ENCODE results near the gene CEND1. TPM values are rescaled to one million over a fixed set of nuclear protein-coding genes. Genes with fewer than 3 reads are reported as not detected.
A peak's percentile ranks its signal among the peaks of the same experiment; 100 is the strongest.

CEND1 gene
- total and polyA plus RNA-seq, 2 donors (not counting 3 experiments of a cell fraction or from before 2014, with no cell fraction given) = 0.15 to 0.40 TPM

GRCh38 chr11:833114-833791, 43.4 kb upstream of the CEND1 start:
- ChIA-PET POLR2A (interaction anchor here (1.4 to 3.3 kb wide), 2 partner anchors 10 to 22 kb away, joined by 6 to 25 read pairs; partner anchors contain the start of genes POLR2L and TSPAN4), CTCF (interaction anchor here (2.1 to 2.9 kb wide), 2 partner anchors 11 to 15 kb away, joined by 11 to 19 read pairs; partner anchors contain the start of genes PNPLA2 and TSPAN4)
- Histone ChIP-seq H2AFZ (ENCODE audit: low read depth, low read length) (no peak overlapping the region), H3K4me2 (ENCODE audit: insufficient read depth, low read length) (peak overlapping the region; percentile 75), H3K9me3 (replicated peaks; ENCODE audit: control insufficient read depth, insufficient read depth, low read length) (no peaks in the 10 kb centered on the region), H3K9me1 (replicated peaks; ENCODE audit: control insufficient read depth, extremely low read depth, insufficient read depth, low read length) (no peaks in the 10 kb centered on the region), H4K20me1 (replicated peaks; ENCODE audit: control insufficient read depth, extremely low read depth, insufficient read depth, low read length) (no peaks in the 10 kb centered on the region), H3K27me3 (ENCODE audit: control insufficient read depth in 2 of 2, insufficient read depth in 2 of 2, low read length in 2 of 2) (no peaks in the 10 kb centered on the region), H3K4me1 (ENCODE audit: control insufficient read depth, extremely low read depth, insufficient read depth, low read length) (peaks cover 47% of the 10 kb centered on the region), H3K4me3 (replicated peaks in 1 of 3; ENCODE audit: insufficient read depth in 1 of 3, low read depth in 1 of 3, low read length in 3 of 3) (peak overlapping the region; percentile 50 to 70 (median 67)), H3K79me2 (ENCODE audit: control insufficient read depth, insufficient read depth, low read length) (peaks cover 37% of the 10 kb centered on the region), H3K27ac (ENCODE audit: insufficient read depth, low read depth, low read length) (peak overlapping the region; percentile 79), H3K36me3 (ENCODE audit: control insufficient read depth in 2 of 2, extremely low read depth in 1 of 2, insufficient read depth in 2 of 2, low read length in 2 of 2) (peaks cover 12 to 22% of the 10 kb centered on the region in 2 experiments), H3K9ac (replicated peaks; ENCODE audit: extremely low read depth, insufficient read depth, low read length) (peak overlapping the region; percentile 85)
- no TSS peak for BruUV-seq (replicated peaks)
- peak; percentile 18 for FAIRE-seq
- TF ChIP-seq POLR2AphosphoS5 (IDR thresholded peaks at IDR 0.05; ENCODE audit: insufficient read depth, low read depth, low read length) = peak; percentile 21
- TF ChIP-seq GATA2 (IDR thresholded peaks at IDR 0.05; ENCODE audit: insufficient read depth, insufficient read length, low read depth, low read length) = no peak
- intact Hi-C loops (cut with micrococcal nuclease) = no loop called here
- dilution Hi-C loops (cut with MboI; ENCODE audit: extremely low pct_ligation_motif_present, low sequenced_read_pairs) = no loop called here
- peak; percentile 63 for DNase-seq (ENCODE audit: low read depth, low spot score)

GRCh38 chr11:832529-833113, 42.7 kb upstream of the CEND1 start, which contains the start of gene CD151:
TSS of gene CD151 (plus strand) at chr11:832952. CDS start at chr11:836070, 3,118 bp downstream.
- H3K36me3 ChIP-seq (ENCODE audit: control insufficient read depth in 2 of 2, extremely low read depth in 1 of 2, insufficient read depth in 2 of 2, low read length in 2 of 2) = peaks cover 7 to 16% of the 10 kb centered on the region in 2 experiments
- H2AFZ ChIP-seq (ENCODE audit: low read depth, low read length) = peak within 1 kb of the TSS; percentile 8
- DNase-seq (ENCODE audit: low read depth, low spot score) (peak; percentile 55), FAIRE-seq (peak; percentile 4)
- H3K9ac ChIP-seq (replicated peaks; ENCODE audit: extremely low read depth, insufficient read depth, low read length) = peak within 1 kb of the TSS; percentile 85
- ChIA-PET POLR2A (interaction anchor here (1.4 to 3.3 kb wide), 2 partner anchors 11 to 21 kb away, joined by 6 to 25 read pairs; partner anchors contain the start of genes POLR2L and TSPAN4), CTCF (interaction anchor here (2.9 kb wide), 1 partner anchor 12 kb away, joined by 19 read pairs; the partner anchor contains the start of gene TSPAN4)
- H3K79me2 ChIP-seq (ENCODE audit: control insufficient read depth, insufficient read depth, low read length) = peaks cover 32% of the 10 kb centered on the region
- H3K9me3 ChIP-seq (replicated peaks; ENCODE audit: control insufficient read depth, insufficient read depth, low read length) = no peaks in the 10 kb centered on the region
- dilution Hi-C loops (cut with MboI; ENCODE audit: extremely low pct_ligation_motif_present, low sequenced_read_pairs) = no loop called here
- TF ChIP-seq FOS (IDR thresholded peaks at IDR 0.05; ENCODE audit: borderline replicate concordance, insufficient read depth, low read length) (no peak), POLR2AphosphoS5 (IDR thresholded peaks at IDR 0.05; ENCODE audit: insufficient read depth, low read depth, low read length) (peak; percentile 61)
- H3K27ac ChIP-seq (ENCODE audit: insufficient read depth, low read depth, low read length) = peak within 1 kb of the TSS; percentile 79
- H3K27me3 ChIP-seq (ENCODE audit: control insufficient read depth in 2 of 2, insufficient read depth in 2 of 2, low read length in 2 of 2) = no peaks in the 10 kb centered on the region
- peaks cover 53% of the 10 kb centered on the region for H3K4me1 ChIP-seq (ENCODE audit: control insufficient read depth, extremely low read depth, insufficient read depth, low read length)
- intact Hi-C loops (cut with micrococcal nuclease) = no loop called here
- no TSS peak for BruUV-seq (replicated peaks)
- peak within 1 kb of the TSS; percentile 50 to 70 (median 67) for H3K4me3 ChIP-seq (replicated peaks in 1 of 3; ENCODE audit: insufficient read depth in 1 of 3, low read depth in 1 of 3, low read length in 3 of 3)
- H3K9me1 ChIP-seq (replicated peaks; ENCODE audit: control insufficient read depth, extremely low read depth, insufficient read depth, low read length) = no peaks in the 10 kb centered on the region
- H3K4me2 ChIP-seq (ENCODE audit: insufficient read depth, low read length) = peak within 1 kb of the TSS; percentile 75
- no peaks in the 10 kb centered on the region for H4K20me1 ChIP-seq (replicated peaks; ENCODE audit: control insufficient read depth, extremely low read depth, insufficient read depth, low read length)
